ENCODE data around the gene NSG1. TPM values are rescaled to one million over a fixed set of nuclear protein-coding genes. Genes with fewer than 3 reads are reported as not detected.

Gene NSG1
- total and polyA plus RNA-seq, 2 of the 4 experiments (the other 2 are of a cell fraction) = 0.72 to 1.6 TPM

GRCh38 chr4:4408576-4409335 lies 21.9 kb downstream of the NSG1 start:
- ChIA-PET CTCF (no interaction called here), POLR2A (ENCODE audit: unreplicated experiment) (no interaction called here)
- peaks cover 10% of the 10 kb centered on the region; the same call in 1 of the 2 replicates for H3K27me3 ChIP-seq (ENCODE audit: control insufficient read depth, insufficient read depth, low read length)
- no peak overlapping the region for H2AK5ac ChIP-seq (ENCODE audit: low read depth, low read length)
- 83% methylated on average over 10 of the region's 23 CpGs; no CpG with 5 or more reads in 1 of the 2 experiments for WGBS, 2 experiments (ENCODE audit: extremely low coverage in 2 of 2, insufficient read length in 1 of 2)
- dilution Hi-C loops (cut with HindIII; ENCODE audit: low sequenced_read_pairs, unreplicated experiment) (no loop called here), intact Hi-C loops (cut with micrococcal nuclease) (no loop called here), in situ Hi-C loops (cut with MboI; ENCODE audit: low sequenced_read_pairs) (no loop called here)
- no peak overlapping the region for H3K27ac ChIP-seq (ENCODE audit: insufficient read depth, low read length)
- H3K9me3 ChIP-seq (ENCODE audit: control insufficient read depth, insufficient read depth, low read length) = no peaks in the 10 kb centered on the region
- no peak overlapping the region for H3K4ac ChIP-seq (ENCODE audit: low read depth, low read length)
- no peak for TF ChIP-seq RFX5 (IDR thresholded peaks at IDR 0.05; ENCODE audit: low read depth, low read length)
- TF ChIP-seq CTCF (conservative IDR thresholded peaks at IDR 0.05; ENCODE audit: low read depth, low read length) = no peak
- TF ChIP-seq MAZ (IDR thresholded peaks at IDR 0.05; ENCODE audit: borderline replicate concordance, low read depth, low read length) = no peak
- TF ChIP-seq POLR2A (IDR thresholded peaks at IDR 0.05; ENCODE audit: low read depth, low read length) = no peak
- TF ChIP-seq RAD21 (IDR thresholded peaks at IDR 0.05; ENCODE audit: low read length) = no peak
- TF ChIP-seq MAFK (IDR thresholded peaks at IDR 0.05; ENCODE audit: low read depth, low read length) = no peak
- no peak for TF ChIP-seq ELK1 (IDR thresholded peaks at IDR 0.05; ENCODE audit: borderline replicate concordance, low read depth, low read length)
- no peak for TF ChIP-seq BHLHE40 (IDR thresholded peaks at IDR 0.05; ENCODE audit: low read depth, low read length)
- no peak for TF ChIP-seq CEBPB (IDR thresholded peaks at IDR 0.05; ENCODE audit: low read depth, low read length)
- TF ChIP-seq RCOR1 (IDR thresholded peaks at IDR 0.05; ENCODE audit: insufficient replicate concordance, low read length) = no peak
- TF ChIP-seq SMC3 (IDR thresholded peaks at IDR 0.05; ENCODE audit: low read depth, low read length) = no peak
- no peak for TF ChIP-seq FOS (IDR thresholded peaks at IDR 0.05; ENCODE audit: low read depth, low read length)
- no peak for TF ChIP-seq USF2 (IDR thresholded peaks at IDR 0.05; ENCODE audit: low read depth, low read length)
- TF ChIP-seq CHD1 (IDR thresholded peaks at IDR 0.05; ENCODE audit: low read depth, low read length) = no peak
- TF ChIP-seq MXI1 (IDR thresholded peaks at IDR 0.05; ENCODE audit: borderline replicate concordance, low read depth, low read length) = no peak
- no peak for TF ChIP-seq NFE2L2 (IDR thresholded peaks at IDR 0.05; ENCODE audit: low read depth, low read length)
- ATAC-seq (ENCODE audit: low read depth) = no peak
- H3K79me1 ChIP-seq (ENCODE audit: low read depth in 1 of 2, low read length in 2 of 2) = no peaks in the 10 kb centered on the region
- H3K9ac ChIP-seq (ENCODE audit: low read depth, low read length) = no peak overlapping the region
- no peaks in the 10 kb centered on the region for H3K4me1 ChIP-seq (ENCODE audit: control insufficient read depth, insufficient read depth, low read length)
- no peak overlapping the region for H4K91ac ChIP-seq (ENCODE audit: insufficient read depth, low read depth, low read length)
- H3K14ac ChIP-seq (replicated peaks; ENCODE audit: low read depth, low read length) = no peak overlapping the region
- no peak overlapping the region for H3K4me3 ChIP-seq (ENCODE audit: insufficient read depth, low read depth, low read length)
- H3K18ac ChIP-seq (ENCODE audit: low read depth, low read length) = no peak overlapping the region
- H2BK20ac ChIP-seq (ENCODE audit: low read depth, low read length) = no peak overlapping the region
- no peak overlapping the region for H3K23ac ChIP-seq (ENCODE audit: low read depth, low read length)
- DNase-seq = no peak
- H3K4me2 ChIP-seq (ENCODE audit: low read depth, low read length) = no peak overlapping the region
- no TSS peak for BruUV-seq (replicated peaks)
- no peaks in the 10 kb centered on the region for H3K9me1 ChIP-seq (ENCODE audit: insufficient read depth, low read length)
- H2BK120ac ChIP-seq (ENCODE audit: low read depth, low read length) = no peak overlapping the region
- H2AK9ac ChIP-seq (replicated peaks; ENCODE audit: low read depth, low read length, poor library complexity) = no peak overlapping the region
- H4K20me1 ChIP-seq (ENCODE audit: insufficient read depth, low read length) = no peaks in the 10 kb centered on the region
- H3K56ac ChIP-seq (ENCODE audit: extremely low read depth, insufficient read depth, low read length) = no peak overlapping the region
- H4K5ac ChIP-seq (ENCODE audit: low read depth, low read length) = no peak overlapping the region
- no peak overlapping the region for H4K8ac ChIP-seq (ENCODE audit: low read depth in 2 of 2, low read length in 2 of 2)
- H2BK5ac ChIP-seq (ENCODE audit: low read depth, low read length, poor library complexity, severe bottlenecking) = no peak overlapping the region
- no peak overlapping the region for H2AFZ ChIP-seq (replicated peaks; ENCODE audit: low read length, poor library complexity)
- no peaks in the 10 kb centered on the region for H3K36me3 ChIP-seq (ENCODE audit: control insufficient read depth, insufficient read depth, low read length)
- H2BK15ac ChIP-seq (ENCODE audit: low read depth, low read length) = no peak overlapping the region
